SU-DHL-6 (cell line): ENCODE results near the gene PDE9A.

Experiments
- H2AFZ ChIP-seq: fragments of 200-600 bp; sonication (generic); 2 replicates; pipeline ENCODE4 v1.6.1; 2014; ENCODE audit warnings: low read depth, mild to moderate bottlenecking, moderate library complexity, mixed read lengths, antibody characterized with exemption, low read length; ENCODE audit not compliant: severe bottlenecking
- H3F3A ChIP-seq: fragments of 200-600 bp; shearing (Covaris generic); 2 replicates; pipeline ENCODE4 v1.6.0; 2016; ENCODE audit warnings: antibody characterized with exemption, mild to moderate bottlenecking; ENCODE audit not compliant: insufficient read depth
- H3K27ac ChIP-seq: fragments of 200-600 bp; sonication (generic); 2 replicates; pipeline ENCODE4 v1.5.1; 2016; ENCODE audit warnings: low read depth, mild to moderate bottlenecking, low read length, moderate library complexity, mixed read lengths
- H3K27me3 ChIP-seq: fragments of 200-600 bp; sonication (generic), shearing (Covaris generic); 2 replicates; pipeline ENCODE4 v1.6.0; 2014; ENCODE audit warnings: mild to moderate bottlenecking, low read length
- H3K36me3 ChIP-seq: fragments of 200-600 bp; sonication (generic); 2 replicates; pipeline ENCODE4 v1.6.1; 2014; ENCODE audit warnings: mild to moderate bottlenecking, low read length, mixed read lengths
- H3K4me2 ChIP-seq: fragments of 300-600, 200-600 bp; shearing (Covaris generic), sonication (generic); 2 replicates; pipeline ENCODE4 v1.6.0; 2014; ENCODE audit warnings: low read length, low read depth, mild to moderate bottlenecking; ENCODE audit not compliant: poor library complexity, severe bottlenecking
- H3K4me3 ChIP-seq: fragments of 200-600 bp; sonication (generic); 2 replicates; pipeline ENCODE4 v1.5.1; 2014; ENCODE audit warnings: antibody characterized with exemption, low read length, mild to moderate bottlenecking, mixed read lengths; ENCODE audit not compliant: insufficient read depth, poor library complexity, severe bottlenecking
- H3K79me2 ChIP-seq: fragments of 200-600 bp; sonication (generic); 2 replicates; pipeline ENCODE4 v1.6.1; 2014; ENCODE audit warnings: mild to moderate bottlenecking, low read length, moderate library complexity; ENCODE audit not compliant: insufficient read depth
- H3K9ac ChIP-seq: fragments of 200-600 bp; sonication (generic); 2 replicates; pipeline ENCODE4 v1.7.0; 2014; ENCODE audit warnings: mild to moderate bottlenecking, low read length
- H3K9me2 ChIP-seq: fragments of 200-600 bp; sonication (generic); replicated peaks from 2 replicates; pipeline ENCODE4 v1.6.1; 2014; ENCODE audit warnings: low read length; ENCODE audit not compliant: insufficient read depth
- H3K9me3 ChIP-seq: fragments of 200-600 bp; sonication (generic); 2 replicates; pipeline ENCODE4 v1.6.1; 2014; ENCODE audit warnings: low read length, mixed read lengths; ENCODE audit not compliant: insufficient read depth
- H4K20me1 ChIP-seq: fragments of 200-600 bp; sonication (generic); 2 replicates; pipeline ENCODE4 v1.6.1; 2014; ENCODE audit warnings: low read depth, mild to moderate bottlenecking, antibody characterized with exemption, low read length, moderate library complexity, mixed read lengths
- CTCF ChIP-seq: fragments of 200-600 bp; sonication (generic); IDR thresholded peaks from one replicate; pipeline ENCODE4 v1.5.1; 2017; ENCODE audit warnings: antibody characterized with exemption, mild to moderate bottlenecking, low read length, moderate library complexity; ENCODE audit not compliant: insufficient read depth, poor library complexity, severe bottlenecking
- EZH2phosphoT487 ChIP-seq: fragments of 200-600 bp; sonication (generic), shearing (Covaris generic); conservative IDR thresholded peaks from 2 replicates; pipeline ENCODE4 v1.6.1; 2018; ENCODE audit warnings: mild to moderate bottlenecking, antibody characterized with exemption, low read length, moderate library complexity, mixed read lengths

Gene PDE9A

GRCh38 chr21:42736646-42737350 lies 83.4 kb downstream of the PDE9A start:
- Histone ChIP-seq H3K79me2 (no peaks in the 10 kb centered on the region), H3F3A (no peaks in the 10 kb centered on the region), H3K4me3 (no peak overlapping the region), H2AFZ (no peak overlapping the region), H3K4me2 (no peak overlapping the region), H3K27me3 (no peaks in the 10 kb centered on the region), H3K9ac (no peak overlapping the region), H4K20me1 (no peaks in the 10 kb centered on the region), H3K27ac (no peak overlapping the region), H3K36me3 (no peaks in the 10 kb centered on the region), H3K9me3 (no peaks in the 10 kb centered on the region), H3K9me2 (no peaks in the 10 kb centered on the region)
- TF ChIP-seq EZH2phosphoT487, result no peak

- H3K27ac ChIP-seq, result no peak overlapping the region
- H3K36me3 ChIP-seq, result no peaks in the 10 kb centered on the region
- no peak overlapping the region for H3K4me3 ChIP-seq
- H3F3A ChIP-seq, result no peaks in the 10 kb centered on the region
- no peaks in the 10 kb centered on the region for H3K79me2 ChIP-seq
- H3K27me3 ChIP-seq, result no peaks in the 10 kb centered on the region
- H2AFZ ChIP-seq, result no peak overlapping the region
- H3K9me3 ChIP-seq, result no peaks in the 10 kb centered on the region
- H3K9ac ChIP-seq, result no peak overlapping the region
- H3K9me2 ChIP-seq, result no peaks in the 10 kb centered on the region
- H4K20me1 ChIP-seq, result no peaks in the 10 kb centered on the region
- no peak overlapping the region for H3K4me2 ChIP-seq
- TF ChIP-seq EZH2phosphoT487 (no peak), CTCF (no peak)
These were observed 84.7 kb downstream of the PDE9A start for GRCh38 chr21:42737951-42738590.

- no peaks in the 10 kb centered on the region for H3K9me2 ChIP-seq
- no peaks in the 10 kb centered on the region for H3F3A ChIP-seq
- H3K36me3 ChIP-seq, result no peaks in the 10 kb centered on the region
- H3K27ac ChIP-seq, result no peak overlapping the region
- TF ChIP-seq CTCF (no peak), EZH2phosphoT487 (no peak)
- H3K9ac ChIP-seq, result no peak overlapping the region
- H3K9me3 ChIP-seq, result no peaks in the 10 kb centered on the region
- H4K20me1 ChIP-seq, result no peaks in the 10 kb centered on the region
- no peaks in the 10 kb centered on the region for H3K79me2 ChIP-seq
- no peak overlapping the region for H2AFZ ChIP-seq
- no peaks in the 10 kb centered on the region for H3K27me3 ChIP-seq
- H3K4me2 ChIP-seq, result no peak overlapping the region
- no peak overlapping the region for H3K4me3 ChIP-seq
These were observed 85.9 kb downstream of the PDE9A start for GRCh38 chr21:42739061-42739931.
